Measurements from ENCODE around the gene APRT. TPM values are rescaled to one million over a fixed set of nuclear protein-coding genes. Genes with fewer than 3 reads are reported as not detected.

The APRT gene
- total RNA-seq, 1 experiment from 2014 or later = 134 TPM

- ChIA-PET CTCF (no interaction called here), POLR2A (ENCODE audit: low non-redundant PET) (no interaction called here)
- Histone ChIP-seq H3K4me3 (ENCODE audit: low read depth, low read length, poor library complexity, severe bottlenecking) (no peak overlapping the region), H3K4me1 (ENCODE audit: insufficient read depth, low read length, poor library complexity, severe bottlenecking) (no peaks in the 10 kb centered on the region), H3K36me3 (ENCODE audit: insufficient read depth, low read length, poor library complexity, severe bottlenecking) (no peaks in the 10 kb centered on the region), H3K9me3 (ENCODE audit: low read depth, low read length, poor library complexity, severe bottlenecking) (no peaks in the 10 kb centered on the region), H3K27ac (ENCODE audit: low read depth, low read length, poor library complexity, severe bottlenecking) (no peak overlapping the region), H3K27me3 (replicated peaks; ENCODE audit: insufficient read depth, low read depth, low read length, poor library complexity) (no peaks in the 10 kb centered on the region)
- intact Hi-C loops (cut with micrococcal nuclease; ENCODE audit: unreplicated experiment) = loop anchor here (1.0 kb wide), 1 partner anchor 400 kb away; no protein-coding TSS in a partner anchor
- no TSS peak for BruUV-seq (replicated peaks)
- peak; percentile 50 for DNase-seq (ENCODE audit: low spot score)
- TF ChIP-seq CTCF (conservative IDR thresholded peaks at IDR 0.05; ENCODE audit: low read depth, low read length) = peak; percentile 82
- no peak for TF ChIP-seq EZH2 (IDR thresholded peaks at IDR 0.05; ENCODE audit: borderline replicate concordance, low read depth, low read length, poor library complexity, severe bottlenecking)
These were observed 4.3 kb upstream of the APRT start for GRCh38 chr16:88815901-88816589.

DNA sequence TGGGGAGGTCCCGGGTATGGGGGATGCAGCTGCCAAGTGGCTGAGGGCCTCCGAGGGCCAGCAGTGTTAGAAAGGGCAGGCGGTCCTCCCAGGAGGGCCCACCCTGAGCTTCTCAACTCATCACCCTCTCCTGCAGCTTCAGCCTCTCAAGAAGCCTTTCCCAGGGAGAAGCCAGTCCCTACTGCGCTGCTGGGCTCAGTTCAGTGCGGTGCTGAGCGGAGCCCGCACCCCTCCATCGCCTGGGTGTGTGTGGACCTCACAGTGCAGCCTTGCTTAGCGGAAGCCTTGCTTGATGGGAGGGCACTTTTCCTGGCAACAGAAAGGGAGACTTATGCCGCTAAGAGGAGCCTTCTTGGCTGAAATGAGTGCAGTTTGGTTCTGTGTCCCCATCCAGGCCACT, 3.5 kb upstream of the APRT start:
- BruUV-seq (replicated peaks) = no TSS peak
- Histone ChIP-seq H3K4me3 (ENCODE audit: low read depth, low read length, poor library complexity, severe bottlenecking) (no peak overlapping the region), H3K36me3 (ENCODE audit: insufficient read depth, low read length, poor library complexity, severe bottlenecking) (peaks cover under 1% of the 10 kb centered on the region), H3K27ac (ENCODE audit: low read depth, low read length, poor library complexity, severe bottlenecking) (no peak overlapping the region), H3K9me3 (ENCODE audit: low read depth, low read length, poor library complexity, severe bottlenecking) (no peaks in the 10 kb centered on the region), H3K27me3 (replicated peaks; ENCODE audit: insufficient read depth, low read depth, low read length, poor library complexity) (no peaks in the 10 kb centered on the region), H3K4me1 (ENCODE audit: insufficient read depth, low read length, poor library complexity, severe bottlenecking) (peaks cover 4% of the 10 kb centered on the region)
- TF ChIP-seq CTCF (conservative IDR thresholded peaks at IDR 0.05; ENCODE audit: low read depth, low read length) = no peak
- no peak for TF ChIP-seq EZH2 (IDR thresholded peaks at IDR 0.05; ENCODE audit: borderline replicate concordance, low read depth, low read length, poor library complexity, severe bottlenecking)
- intact Hi-C loops (cut with micrococcal nuclease; ENCODE audit: unreplicated experiment) = no loop called here
- CTCF ChIA-PET = no interaction called here
- DNase-seq (ENCODE audit: low spot score) = no peak
- POLR2A ChIA-PET (ENCODE audit: low non-redundant PET) = no interaction called here

DNA sequence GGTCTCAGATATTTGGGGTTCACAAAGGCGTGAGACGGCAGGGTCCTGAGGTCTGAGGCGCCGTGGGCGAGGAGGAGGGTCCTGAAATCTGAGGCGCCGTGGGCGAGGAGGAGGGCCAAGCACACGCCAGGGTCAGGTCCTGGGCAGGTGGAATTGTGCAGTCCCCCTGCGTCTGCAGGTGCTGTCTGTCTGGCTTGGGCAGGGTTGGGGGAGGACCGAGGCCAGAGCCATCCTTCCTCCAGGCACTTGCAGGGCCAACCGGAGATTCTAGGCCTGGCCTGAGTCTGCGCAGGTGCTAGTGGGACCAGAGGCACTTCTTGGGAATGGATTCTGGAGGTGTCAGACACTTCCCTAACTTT, 2.4 kb upstream of the APRT start:
- no peaks in the 10 kb centered on the region for H3K9me3 ChIP-seq (ENCODE audit: low read depth, low read length, poor library complexity, severe bottlenecking)
- H3K4me1 ChIP-seq (ENCODE audit: insufficient read depth, low read length, poor library complexity, severe bottlenecking) = peaks cover 7% of the 10 kb centered on the region
- ChIA-PET POLR2A (ENCODE audit: low non-redundant PET) (no interaction called here), CTCF (interaction anchor here (0.5 to 1.0 kb wide), 2 partner anchors 139 to 353 kb away, joined by 3 to 8 read pairs; no protein-coding TSS in a partner anchor)
- no TSS peak for BruUV-seq (replicated peaks)
- TF ChIP-seq EZH2 (IDR thresholded peaks at IDR 0.05; ENCODE audit: borderline replicate concordance, low read depth, low read length, poor library complexity, severe bottlenecking) (no peak), CTCF (conservative IDR thresholded peaks at IDR 0.05; ENCODE audit: low read depth, low read length) (no peak)
- peaks cover 12% of the 10 kb centered on the region for H3K36me3 ChIP-seq (ENCODE audit: insufficient read depth, low read length, poor library complexity, severe bottlenecking)
- intact Hi-C loops (cut with micrococcal nuclease; ENCODE audit: unreplicated experiment) = loop anchor here (5.0 kb wide), 1 partner anchor 358 kb away; the partner anchor contains the start of gene CDH15
- no peak overlapping the region for H3K4me3 ChIP-seq (ENCODE audit: low read depth, low read length, poor library complexity, severe bottlenecking)
- no peak overlapping the region for H3K27ac ChIP-seq (ENCODE audit: low read depth, low read length, poor library complexity, severe bottlenecking)
- DNase-seq (ENCODE audit: low spot score) = no peak
- no peaks in the 10 kb centered on the region for H3K27me3 ChIP-seq (replicated peaks; ENCODE audit: insufficient read depth, low read depth, low read length, poor library complexity)
